ENCODE data around the gene RNF103.

RNF103 gene

GRCh38 chr2:86566821-86567190 lies 56.9 kb downstream of the RNF103 start:
- in situ Hi-C loops (cut with MboI; ENCODE audit: low sequenced_read_pairs), result no loop called here

- in situ Hi-C loops (cut with MboI; ENCODE audit: low sequenced_read_pairs), result no loop called here
Measured at GRCh38 chr2:86566158-86566820, 57.4 kb downstream of the RNF103 start.

- in situ Hi-C loops (cut with MboI; ENCODE audit: low sequenced_read_pairs), result no loop called here
Measured at GRCh38 chr2:86563650-86564061, 60.0 kb downstream of the RNF103 start.

- in situ Hi-C loops (cut with MboI; ENCODE audit: low sequenced_read_pairs), result no loop called here
Measured at GRCh38 chr2:86562922-86563649, 60.6 kb downstream of the RNF103 start, which contains the start of gene CHMP3. Gene CHMP3, minus strand, starts transcription at chr2:86563443. Its CDS starts 95 bp downstream, at chr2:86563348.

DNA sequence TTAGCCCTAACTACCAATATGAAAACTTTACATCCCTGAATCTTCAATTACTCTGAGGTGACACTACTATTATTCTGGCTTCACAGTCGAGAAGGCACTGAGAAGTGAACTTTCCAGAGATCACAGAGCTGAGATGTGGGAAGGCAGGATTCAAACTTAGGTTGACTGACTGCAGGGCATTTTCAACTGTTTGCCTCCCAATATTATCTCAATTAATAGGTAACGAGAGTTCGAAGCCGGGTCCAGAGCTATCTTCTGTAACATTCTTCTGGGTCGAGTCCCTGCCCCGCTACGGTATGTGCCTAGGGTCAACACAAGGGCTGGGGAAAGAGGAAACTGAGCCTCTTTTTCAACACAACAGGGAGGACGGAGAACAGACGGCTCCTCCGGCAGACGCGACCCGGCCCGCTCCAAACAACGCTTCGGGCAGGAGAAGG lies 61.2 kb downstream of the RNF103 start:
- in situ Hi-C loops (cut with MboI; ENCODE audit: low sequenced_read_pairs), result no loop called here

DNA sequence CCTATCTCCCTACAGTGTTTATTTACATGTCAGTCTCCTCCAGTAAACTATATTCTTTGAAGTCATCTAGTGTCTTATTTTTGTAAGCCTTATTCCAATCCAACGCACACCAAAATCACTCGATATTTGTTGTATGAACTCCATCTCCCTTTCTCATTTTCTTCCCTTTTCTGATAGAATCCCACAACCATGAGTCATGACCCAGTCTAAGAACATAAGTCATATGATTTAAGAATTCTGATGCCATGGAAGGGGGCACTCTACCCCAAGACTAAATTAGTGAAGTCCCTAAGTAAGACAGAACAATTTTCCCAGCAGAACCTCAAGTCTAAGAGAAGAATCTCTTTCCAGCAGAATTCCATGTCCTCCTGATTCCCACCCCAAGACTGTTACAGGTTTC lies 65.8 kb downstream of the RNF103 start:
- in situ Hi-C loops (cut with MboI; ENCODE audit: low sequenced_read_pairs), result no loop called here

DNA sequence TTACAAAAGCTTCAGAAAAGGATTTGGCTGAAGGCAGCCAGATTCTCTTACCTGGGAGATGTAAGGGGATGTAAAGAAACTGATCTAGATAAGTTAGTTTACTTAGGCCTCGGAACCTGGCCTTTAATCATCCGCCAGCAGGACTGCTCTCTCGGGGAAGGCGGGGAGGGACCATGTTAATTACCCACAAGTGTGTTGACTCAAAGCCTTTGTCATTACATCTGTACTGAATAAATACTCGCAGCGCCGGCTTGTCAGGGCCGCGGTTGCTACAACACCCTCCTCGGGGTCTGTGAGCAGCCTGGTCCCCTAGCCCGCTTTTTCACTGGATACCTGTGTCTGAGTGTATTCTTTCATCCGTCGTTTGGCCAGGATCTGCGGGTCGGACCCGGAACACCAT lies 67.2 kb downstream of the RNF103 start:
- in situ Hi-C loops (cut with MboI; ENCODE audit: low sequenced_read_pairs), result no loop called here

All from HL-60/S4 treated with phorbol 12-myristate 13-acetate at 8.2 ng/mL for 4 days and 3 days (cell line).